ENCODE measurements around the gene KCNQ4. TPM values are rescaled to one million over a fixed set of nuclear protein-coding genes. Genes with fewer than 3 reads are reported as not detected.

KCNQ4 gene
- total RNA-seq, 5 donors from 2014 or later (not counting 1 experiment from before 2014, with no cell fraction given): 0.10 to 0.35 (median 0.26) TPM

Other genes with a start within 250 kb of the KCNQ4 start
- 1 to 10 TPM; 1.8 to 3.0 (median 2.3) TPM for gene RIMS3, start 118.1 kb upstream of the KCNQ4 start, total RNA-seq
- gene NFYC, start 92.1 kb upstream of the KCNQ4 start, total RNA-seq: 10 to 100 TPM; 50.1 to 60.4 (median 52.9) TPM
- gene CITED4, start 78.6 kb downstream of the KCNQ4 start, total RNA-seq: 10 to 100 TPM; 23.4 to 37.0 (median 28.4) TPM
- gene CTPS1, start 195.9 kb downstream of the KCNQ4 start, total RNA-seq: 10 to 100 TPM; 26.0 to 57.2 (median 29.1) TPM
- under 1 TPM; 0.25 to 0.98 (median 0.82) TPM for gene SLFNL1, start 237.9 kb downstream of the KCNQ4 start, total RNA-seq

All from T-cell (primary cell).